Kidney glomerular epithelial cell (primary cell): ENCODE measurements around the gene MYOD1.

Experiments
- DNase-seq: peaks from one replicate; lab custom pipeline; 2025; lab: John Stamatoyannopoulos, UW

MYOD1 gene

GRCh38 chr11:17734986-17735817 is 15.8 kb downstream of the MYOD1 start:
- DNase-seq: peak; percentile 15

GRCh38 chr11:17735818-17736578 is 16.6 kb downstream of the MYOD1 start:
- DNase-seq: no peak

- no peak for DNase-seq
Observed at GRCh38 chr11:17736579-17736893, 17.2 kb downstream of the MYOD1 start.

GRCh38 chr11:17736930-17737817 is 17.8 kb downstream of the MYOD1 start:
- no peak for DNase-seq

GRCh38 chr11:17738151-17738973 is 19.0 kb downstream of the MYOD1 start:
- DNase-seq: no peak

GRCh38 chr11:17739945-17740338 is 20.6 kb downstream of the MYOD1 start:
- no peak for DNase-seq

- no peak for DNase-seq
Observed at GRCh38 chr11:17740649-17741235, 21.4 kb downstream of the MYOD1 start.

- no peak for DNase-seq
Observed at GRCh38 chr11:17741487-17741886, 22.1 kb downstream of the MYOD1 start.

- no peak for DNase-seq
Observed at GRCh38 chr11:17742019-17742418, 22.6 kb downstream of the MYOD1 start.

- no peak for DNase-seq
Observed at GRCh38 chr11:17743026-17743807, 23.8 kb downstream of the MYOD1 start.

- no peak for DNase-seq
Observed at GRCh38 chr11:17743808-17744119, 24.4 kb downstream of the MYOD1 start.

GRCh38 chr11:17744151-17744940 is 25.0 kb downstream of the MYOD1 start:
- no peak for DNase-seq

- no peak for DNase-seq
Observed at GRCh38 chr11:17745023-17745772, 25.8 kb downstream of the MYOD1 start.

- no peak for DNase-seq
Observed at GRCh38 chr11:17746096-17746495, 26.7 kb downstream of the MYOD1 start.

- DNase-seq: no peak
Observed at GRCh38 chr11:17747131-17747955, 28.0 kb downstream of the MYOD1 start.

GRCh38 chr11:17748044-17748443 is 28.7 kb downstream of the MYOD1 start:
- DNase-seq: no peak

GRCh38 chr11:17748761-17749721 is 29.7 kb downstream of the MYOD1 start:
- no peak for DNase-seq
